ENCODE results near the gene BET1.
A peak's percentile ranks its signal among the peaks of the same experiment; 100 is the strongest.

Gene BET1

DNA sequence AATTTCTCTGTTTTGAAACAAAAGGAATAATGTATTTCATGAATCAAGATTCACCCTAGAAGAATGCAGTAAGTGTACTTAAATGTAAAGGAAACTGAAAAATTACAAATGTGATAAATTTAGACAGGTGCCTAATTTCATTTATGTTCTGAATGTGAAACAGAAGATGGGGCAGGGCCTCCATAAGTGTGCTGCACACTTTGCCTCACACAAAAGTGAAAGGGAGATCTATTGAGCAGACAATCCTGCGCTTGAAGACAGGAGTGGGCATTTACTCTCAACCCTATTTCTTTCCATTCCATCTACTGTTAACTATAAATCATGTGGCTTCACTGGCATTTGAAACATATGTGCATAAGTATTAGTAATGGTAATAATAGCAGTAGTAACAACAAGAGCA lies 46.4 kb downstream of the BET1 start:
- no peak for DNase-seq (ENCODE audit: low spot score)

DNA sequence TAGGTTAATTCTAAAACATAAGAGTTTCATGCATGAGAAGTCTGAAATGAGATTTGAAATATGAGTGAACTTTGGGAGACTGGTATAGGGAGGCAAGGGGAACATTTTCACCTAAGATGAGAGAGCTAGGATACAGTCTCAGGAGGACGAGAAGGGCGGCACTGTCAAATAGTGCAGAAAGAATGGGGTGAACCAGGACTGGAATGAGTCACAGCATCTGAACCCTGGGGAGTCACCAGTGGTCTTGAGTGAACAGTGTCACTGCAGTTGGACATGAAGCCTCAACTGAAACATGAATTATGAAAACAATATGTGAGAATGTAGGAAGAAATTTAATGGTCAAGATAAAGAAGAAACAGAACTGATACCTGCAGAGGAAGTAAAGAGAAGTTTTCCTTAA lies 48.9 kb downstream of the BET1 start:
- no peak for DNase-seq (ENCODE audit: low spot score)

DNA sequence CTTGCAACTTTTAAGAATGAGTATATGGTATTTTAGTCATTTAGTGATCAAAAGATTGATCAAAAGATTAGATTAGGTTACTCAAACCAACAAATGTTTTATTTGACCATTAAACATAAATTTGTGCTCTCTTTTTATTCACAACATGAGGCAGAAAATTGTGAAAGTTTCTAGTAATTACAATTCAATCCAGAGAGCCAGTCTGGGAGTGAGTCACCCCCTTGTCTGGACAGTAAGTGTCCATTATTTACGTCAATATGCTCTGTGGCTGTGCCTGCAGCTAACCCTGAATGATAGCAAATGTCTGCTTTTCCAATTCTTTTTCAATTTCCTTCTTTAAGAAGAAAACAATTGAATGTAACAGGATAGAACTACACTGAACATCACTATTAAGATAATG lies 54.7 kb downstream of the BET1 start:
- DNase-seq (ENCODE audit: low spot score) = peak; percentile 32

DNA sequence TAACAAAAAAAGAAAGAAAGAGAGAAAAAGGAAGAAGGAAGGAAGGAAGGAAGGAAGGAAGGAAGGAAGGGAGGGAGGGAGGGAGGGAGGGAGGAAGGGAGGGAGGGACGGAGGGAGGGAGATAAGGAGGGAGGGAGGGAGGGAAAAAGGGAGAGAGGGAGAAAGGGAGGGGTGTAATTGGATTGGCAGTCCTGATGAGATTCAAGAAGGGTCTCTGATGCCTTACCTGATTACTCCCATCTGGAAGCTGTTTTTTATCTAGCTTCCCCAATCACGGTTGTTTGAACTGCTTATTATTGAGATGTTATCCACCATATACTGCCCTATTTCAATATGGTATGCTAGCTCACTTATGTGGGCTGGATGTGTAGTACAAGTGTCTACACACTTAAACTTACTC lies 55.3 kb downstream of the BET1 start:
- DNase-seq (ENCODE audit: low spot score) = no peak

DNA sequence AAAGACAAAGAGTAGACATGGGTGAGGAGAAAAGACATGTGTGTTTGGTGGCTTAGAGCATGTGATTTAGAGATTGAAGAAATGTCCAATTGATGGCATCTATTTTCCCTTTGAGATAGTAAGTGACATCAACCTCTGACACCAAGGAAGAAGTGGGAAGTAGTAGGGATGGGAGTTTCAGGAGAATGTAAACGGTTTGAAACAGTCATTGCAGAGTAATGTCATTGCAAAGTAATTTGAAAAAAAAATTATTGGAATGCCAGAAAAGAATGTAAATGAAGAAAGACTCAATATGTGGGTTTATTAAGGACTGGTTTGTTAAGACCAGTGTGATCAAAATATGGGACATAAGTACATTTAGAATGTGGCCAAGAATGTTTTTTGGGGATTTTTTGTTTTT lies 56.0 kb downstream of the BET1 start:
- DNase-seq (ENCODE audit: low spot score) = peak; percentile 14

DNA sequence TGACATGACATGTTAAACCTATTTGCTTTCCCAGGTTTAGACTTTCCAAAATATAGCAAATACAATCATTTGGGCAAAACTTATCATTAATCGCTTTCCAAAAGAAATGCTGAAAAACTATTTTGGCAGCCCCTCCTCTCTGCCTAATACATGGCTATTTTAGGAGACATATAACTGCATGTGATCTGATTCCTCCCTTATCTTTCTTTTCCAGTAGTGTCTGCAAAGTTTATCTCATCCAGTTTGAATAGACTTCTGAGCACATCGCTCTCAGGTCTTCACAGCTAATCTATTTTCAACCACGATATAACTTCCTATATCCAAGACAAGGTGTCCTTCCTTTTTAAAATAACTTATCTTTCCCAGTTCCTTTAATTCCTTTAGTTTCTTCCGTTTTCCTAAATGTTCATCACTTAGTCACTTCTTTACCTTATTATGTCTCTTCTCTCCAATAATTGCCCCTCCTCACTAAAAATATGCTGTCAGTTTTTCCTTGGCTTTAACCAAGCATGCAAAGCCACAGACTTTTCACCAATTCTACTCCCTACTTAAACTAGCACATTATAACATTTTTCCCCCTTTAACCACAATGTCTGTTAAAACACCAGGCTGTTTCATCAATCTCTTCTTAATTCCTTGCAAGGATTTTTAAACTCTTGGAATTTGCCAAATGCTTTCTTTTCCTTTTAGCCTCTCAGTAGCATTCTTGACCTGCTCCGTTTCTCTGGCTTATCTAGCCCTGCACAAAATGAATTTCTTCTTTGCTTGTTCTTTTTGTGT lies 58.2 kb downstream of the BET1 start:
- DNase-seq (ENCODE audit: low spot score) = no peak

DNA sequence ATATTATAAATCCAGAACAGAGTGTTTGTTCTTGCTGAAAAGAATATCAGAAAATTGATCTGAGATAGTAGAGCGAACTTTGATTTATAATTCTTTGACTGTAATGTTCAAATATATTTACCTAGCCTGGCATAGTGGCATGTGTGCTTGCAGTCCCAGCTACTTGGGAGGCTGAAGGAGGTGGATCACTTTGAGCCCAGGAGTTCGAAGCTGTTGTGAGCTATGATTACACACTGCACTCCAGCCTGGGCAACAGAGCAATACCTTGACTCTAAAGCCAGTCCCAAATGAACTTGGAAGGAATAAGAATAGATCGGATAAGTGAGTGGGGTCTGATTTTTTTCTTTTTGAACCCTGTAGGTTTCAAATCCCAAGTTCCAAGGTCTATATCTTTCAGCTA lies 59.1 kb downstream of the BET1 start:
- DNase-seq (ENCODE audit: low spot score) = no peak

DNA sequence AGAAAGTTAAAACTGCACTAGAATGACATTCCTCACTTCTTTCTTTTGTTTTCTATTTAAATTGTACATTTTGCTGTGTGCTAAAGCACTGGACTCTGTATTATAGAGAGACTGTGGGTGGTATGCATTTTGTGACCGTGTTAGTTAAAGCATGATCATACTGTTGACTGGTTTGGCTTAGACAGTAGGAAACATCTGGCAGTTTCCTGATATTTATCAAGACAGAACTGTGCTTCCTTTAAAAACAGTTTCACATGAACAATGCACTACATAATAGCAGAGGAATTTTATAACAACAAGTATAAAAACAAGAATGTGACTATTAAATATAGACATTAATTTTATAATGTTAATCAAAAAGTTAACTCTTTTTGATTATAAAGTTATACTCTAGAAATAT lies 59.5 kb downstream of the BET1 start:
- DNase-seq (ENCODE audit: low spot score) = no peak

DNA sequence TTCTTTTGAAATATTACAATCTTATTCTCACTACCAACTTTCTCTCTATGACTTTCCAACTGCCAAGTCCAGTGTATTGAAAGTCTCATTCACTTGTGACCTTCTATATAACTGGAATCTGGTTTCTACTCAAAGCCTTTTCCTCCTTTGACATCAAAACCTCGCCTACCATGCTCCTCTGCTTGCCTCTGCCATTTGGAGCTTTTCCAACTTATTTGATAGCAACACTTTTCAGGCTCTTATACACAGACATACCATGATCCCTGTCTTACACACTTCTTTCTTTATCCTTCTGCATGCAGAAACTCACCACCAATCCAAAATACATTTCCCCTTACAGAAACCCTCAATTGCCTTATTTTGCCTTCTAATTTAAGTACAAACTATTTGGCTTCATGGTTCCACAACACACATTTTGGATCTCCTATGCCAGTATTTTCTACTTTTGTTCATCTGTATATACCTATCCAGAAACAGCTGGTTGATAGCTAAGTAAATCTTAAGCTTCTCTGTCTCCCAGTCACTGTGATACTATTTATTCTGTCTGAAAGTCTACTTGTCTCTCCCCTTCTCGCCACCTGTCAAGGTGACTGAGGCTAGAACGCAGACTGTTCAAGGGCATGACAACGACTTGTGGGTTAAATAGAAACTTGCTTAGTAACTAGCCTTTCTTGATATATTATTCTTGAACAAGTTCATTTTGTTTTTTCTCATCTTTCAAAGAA lies 60.2 kb downstream of the BET1 start:
- DNase-seq (ENCODE audit: low spot score) = no peak
